ENCODE measurements around the gene ZC3H7B. TPM values are rescaled to one million over a fixed set of nuclear protein-coding genes. Genes with fewer than 3 reads are reported as not detected.
A peak's percentile ranks its signal among the peaks of the same experiment; 100 is the strongest.

ZC3H7B gene, protein sequence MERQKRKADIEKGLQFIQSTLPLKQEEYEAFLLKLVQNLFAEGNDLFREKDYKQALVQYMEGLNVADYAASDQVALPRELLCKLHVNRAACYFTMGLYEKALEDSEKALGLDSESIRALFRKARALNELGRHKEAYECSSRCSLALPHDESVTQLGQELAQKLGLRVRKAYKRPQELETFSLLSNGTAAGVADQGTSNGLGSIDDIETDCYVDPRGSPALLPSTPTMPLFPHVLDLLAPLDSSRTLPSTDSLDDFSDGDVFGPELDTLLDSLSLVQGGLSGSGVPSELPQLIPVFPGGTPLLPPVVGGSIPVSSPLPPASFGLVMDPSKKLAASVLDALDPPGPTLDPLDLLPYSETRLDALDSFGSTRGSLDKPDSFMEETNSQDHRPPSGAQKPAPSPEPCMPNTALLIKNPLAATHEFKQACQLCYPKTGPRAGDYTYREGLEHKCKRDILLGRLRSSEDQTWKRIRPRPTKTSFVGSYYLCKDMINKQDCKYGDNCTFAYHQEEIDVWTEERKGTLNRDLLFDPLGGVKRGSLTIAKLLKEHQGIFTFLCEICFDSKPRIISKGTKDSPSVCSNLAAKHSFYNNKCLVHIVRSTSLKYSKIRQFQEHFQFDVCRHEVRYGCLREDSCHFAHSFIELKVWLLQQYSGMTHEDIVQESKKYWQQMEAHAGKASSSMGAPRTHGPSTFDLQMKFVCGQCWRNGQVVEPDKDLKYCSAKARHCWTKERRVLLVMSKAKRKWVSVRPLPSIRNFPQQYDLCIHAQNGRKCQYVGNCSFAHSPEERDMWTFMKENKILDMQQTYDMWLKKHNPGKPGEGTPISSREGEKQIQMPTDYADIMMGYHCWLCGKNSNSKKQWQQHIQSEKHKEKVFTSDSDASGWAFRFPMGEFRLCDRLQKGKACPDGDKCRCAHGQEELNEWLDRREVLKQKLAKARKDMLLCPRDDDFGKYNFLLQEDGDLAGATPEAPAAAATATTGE
- total RNA-seq = 10 to 100 TPM; 32.2 to 50.4 (median 37.1) TPM
- polyA plus RNA-seq = 10 to 100 TPM; 29.7 to 48.7 TPM
- long read RNA-seq, donor 1, partial matches to known transcripts = 0 of 6 reads
- long read RNA-seq, donor 1, other reads (novel, unspliced or antisense) = 6 of 6 reads
- long read RNA-seq, donor 2, full-length matches to known transcripts = 1 of 5 reads
- long read RNA-seq, donor 2, partial matches to known transcripts = 1 of 5 reads
- long read RNA-seq, donor 2, other reads (novel, unspliced or antisense) = 3 of 5 reads
- long read RNA-seq, donor 3, partial matches to known transcripts = 12 of 16 reads
- long read RNA-seq, donor 3, other reads (novel, unspliced or antisense) = 4 of 16 reads

DNA sequence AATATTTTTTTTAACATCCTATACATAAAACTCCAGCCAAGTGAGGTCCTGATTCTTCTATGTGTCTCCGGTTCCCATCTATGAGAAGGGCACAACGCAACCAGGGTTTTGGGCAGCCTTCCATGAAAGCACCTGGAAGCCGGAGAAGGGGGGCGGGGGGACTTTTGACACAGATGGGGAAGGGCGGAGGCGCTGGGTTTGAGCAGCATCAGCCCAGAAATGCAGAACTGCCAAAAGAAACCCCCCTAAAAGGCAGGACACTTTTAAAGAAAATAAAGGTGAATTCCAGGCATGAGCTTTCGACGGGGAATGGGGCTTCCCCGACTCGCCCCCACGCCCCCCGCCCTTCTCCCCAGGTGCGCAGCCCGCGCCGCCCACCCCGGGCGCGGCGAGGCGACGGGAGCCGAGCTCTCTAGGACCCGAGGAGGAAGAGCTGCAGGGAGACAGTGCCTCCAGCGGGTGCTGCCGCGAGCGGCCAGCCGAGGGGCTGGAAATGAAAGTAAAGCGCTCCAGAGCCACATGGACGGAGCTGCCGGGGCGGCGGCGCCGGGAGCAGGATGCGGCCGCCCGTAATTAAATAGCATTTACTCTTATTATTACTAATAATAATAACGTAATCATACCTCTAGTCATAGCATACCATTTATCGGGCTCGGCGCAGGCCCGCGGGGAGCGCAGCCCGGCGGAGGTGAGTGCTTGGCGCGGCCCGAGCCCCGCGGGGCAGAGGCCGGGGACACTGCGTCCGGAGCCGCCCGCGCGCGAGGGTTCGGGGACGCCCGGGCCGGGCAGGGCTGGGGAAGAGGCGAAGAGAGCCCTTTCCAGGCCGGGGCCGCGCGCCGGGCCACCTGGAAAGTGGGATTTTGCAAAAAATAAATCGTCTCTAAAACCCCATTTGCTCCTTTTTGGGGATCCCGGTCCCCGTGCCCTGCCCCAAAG is at the start of gene ZC3H7B:
TSS of gene ZC3H7B (plus strand) at position 441 of the 936 bp plus-strand sequence. CDS start 19,136 bp downstream, outside the sequence.
- TF ChIP-seq POLR2A (IDR thresholded peaks at IDR 0.05) = peak in 1 of 2 donors; percentile 32
- TF ChIP-seq, protein P1, sequence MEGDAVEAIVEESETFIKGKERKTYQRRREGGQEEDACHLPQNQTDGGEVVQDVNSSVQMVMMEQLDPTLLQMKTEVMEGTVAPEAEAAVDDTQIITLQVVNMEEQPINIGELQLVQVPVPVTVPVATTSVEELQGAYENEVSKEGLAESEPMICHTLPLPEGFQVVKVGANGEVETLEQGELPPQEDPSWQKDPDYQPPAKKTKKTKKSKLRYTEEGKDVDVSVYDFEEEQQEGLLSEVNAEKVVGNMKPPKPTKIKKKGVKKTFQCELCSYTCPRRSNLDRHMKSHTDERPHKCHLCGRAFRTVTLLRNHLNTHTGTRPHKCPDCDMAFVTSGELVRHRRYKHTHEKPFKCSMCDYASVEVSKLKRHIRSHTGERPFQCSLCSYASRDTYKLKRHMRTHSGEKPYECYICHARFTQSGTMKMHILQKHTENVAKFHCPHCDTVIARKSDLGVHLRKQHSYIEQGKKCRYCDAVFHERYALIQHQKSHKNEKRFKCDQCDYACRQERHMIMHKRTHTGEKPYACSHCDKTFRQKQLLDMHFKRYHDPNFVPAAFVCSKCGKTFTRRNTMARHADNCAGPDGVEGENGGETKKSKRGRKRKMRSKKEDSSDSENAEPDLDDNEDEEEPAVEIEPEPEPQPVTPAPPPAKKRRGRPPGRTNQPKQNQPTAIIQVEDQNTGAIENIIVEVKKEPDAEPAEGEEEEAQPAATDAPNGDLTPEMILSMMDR (IDR thresholded peaks at IDR 0.05) = peak; percentile 25 to 81 (median 62)
- Histone ChIP-seq H3K9me3 (no peaks in the 10 kb centered on the region), H3K27me3 (no peaks in the 10 kb centered on the region), H3K36me3 (no peaks in the 10 kb centered on the region), H3K4me3 (peak within 1 kb of the TSS; percentile 75 to 100 (median 98)), H3K27ac (peak within 1 kb of the TSS; percentile 71 to 95 (median 86)), H3K4me1 (peaks cover 0 to 34% (median 16%) of the 10 kb centered on the region in 12 donors)
- intact Hi-C loops (cut with DNase I) = loop anchor here in 3 of 10 donors (5.0 to 10.0 kb wide), 2 partner anchors 63 to 66 kb away; no protein-coding TSS in a partner anchor
- WGBS, 4 donors = 0% methylated on average over 52 to 74 of the region's 74 CpGs
- ATAC-seq = peak; percentile 91 to 98 (median 98)
- peak; percentile 84 to 92 (median 85) for DNase-seq

GRCh38 chr22:41252365-41252764 is 49.0 kb upstream of the ZC3H7B start:
- no peak overlapping the region for H3K27ac ChIP-seq
- intact Hi-C loops (cut with DNase I) = no loop called here
- peaks cover 0 to 16% (median 0%) of the 10 kb centered on the region in 12 donors for H3K4me1 ChIP-seq
- 87 to 94% (median 93%) methylated on average over 8 of the region's 8 CpGs for WGBS, 4 donors
- no peak for DNase-seq
- H3K36me3 ChIP-seq = peaks cover 0 to 100% (median 83%) of the 10 kb centered on the region in 9 donors
- ATAC-seq = no peak
- no peak overlapping the region for H3K4me3 ChIP-seq
- no peak for TF ChIP-seq POLR2A (IDR thresholded peaks at IDR 0.05)
- TF ChIP-seq, protein P1 (IDR thresholded peaks at IDR 0.05) = no peak
- H3K9me3 ChIP-seq = no peaks in the 10 kb centered on the region
- no peaks in the 10 kb centered on the region for H3K27me3 ChIP-seq

GRCh38 chr22:41254230-41254629 is 47.1 kb upstream of the ZC3H7B start:
- ATAC-seq = no peak
- peaks cover 0 to 100% (median 81%) of the 10 kb centered on the region in 9 donors for H3K36me3 ChIP-seq
- TF ChIP-seq POLR2A (IDR thresholded peaks at IDR 0.05) = no peak
- TF ChIP-seq, protein P1 (IDR thresholded peaks at IDR 0.05) = no peak

More at GRCh38 chr22:41254230-41254629, 47.1 kb upstream of the ZC3H7B start:
- Histone ChIP-seq H3K27ac (no peak overlapping the region), H3K9me3 (no peaks in the 10 kb centered on the region), H3K4me3 (no peak overlapping the region), H3K4me1 (peaks cover 0 to 11% (median 0%) of the 10 kb centered on the region in 12 donors), H3K27me3 (no peaks in the 10 kb centered on the region)
- DNase-seq = no peak
- intact Hi-C loops (cut with DNase I) = no loop called here
- 89 to 92% (median 91%) methylated on average over 7 of the region's 7 CpGs for WGBS, 4 donors
